CD4-positive, alpha-beta T cell (primary cell): Measurements from ENCODE around the gene TLR8. TPM values are rescaled to one million over a fixed set of nuclear protein-coding genes. Genes with fewer than 3 reads are reported as not detected.
A peak's percentile ranks its signal among the peaks of the same experiment; 100 is the strongest.

ENCODE experiments used
- ATAC-seq: fragments of 200-7000 bp; cut with Tn5 transposase; one replicate; pipeline ENCODE4 v1.10.0; 2022; ENCODE audit warnings: mild to moderate bottlenecking; ENCODE audit not compliant: poor library complexity
- CTCF ChIA-PET: fragments of 350-600 bp; sonication (Branson Sonifier 250); formaldehyde crosslinking; loops from one replicate; lab custom pipeline; 2021; ENCODE audit warnings: antibody characterized with exemption, inconsistent platforms; lab: Charles Lee
- POLR2A ChIA-PET: fragments of 350-600 bp; sonication (Branson Sonifier 250); formaldehyde crosslinking; loops from one replicate; lab custom pipeline; 2021; ENCODE audit warnings: antibody characterized with exemption, inconsistent platforms; lab: Charles Lee
- DNase-seq, 14 experiments: peaks; one replicate each; pipeline ENCODE4 v3.0.0-alpha.2; 2013 to 2020; ENCODE audit warnings: mixed read lengths in 2 of 14
- H3K27ac ChIP-seq, 2 donors: one replicate each; pipeline versions ENCODE4 v1.5.1 to v1.7.0; 2013; ENCODE audit warnings: low read length in 2 of 2, low read depth in 1 of 2, mild to moderate bottlenecking in 1 of 2
- H3K27me3 ChIP-seq, 2 experiments: 1 replicate in 1 of 2; 2 replicates in 1 of 2; pipeline versions ENCODE4 v1.6.1 to v1.7.0; 2013; ENCODE audit warnings: low read length in 2 of 2, control low read depth in 1 of 2, mild to moderate bottlenecking in 1 of 2, moderate library complexity in 1 of 2; ENCODE audit not compliant: insufficient read depth in 2 of 2, control insufficient read depth in 1 of 2
- H3K36me3 ChIP-seq: one replicate; pipeline ENCODE4 v1.6.1; 2013; ENCODE audit warnings: low read length, control low read depth; ENCODE audit not compliant: insufficient read depth
- H3K4me1 ChIP-seq: one replicate; pipeline ENCODE4 v1.6.1; 2013; ENCODE audit warnings: low read length, control low read depth; ENCODE audit not compliant: insufficient read depth
- H3K4me3 ChIP-seq: one replicate; pipeline ENCODE4 v1.5.1; 2013; ENCODE audit warnings: mild to moderate bottlenecking, low read length, moderate library complexity
- H3K9me3 ChIP-seq, 2 experiments: 1 replicate in 1 of 2; 2 replicates in 1 of 2; pipeline versions ENCODE4 v1.6.1 to v1.7.0; 2013; ENCODE audit warnings: low read length in 2 of 2, mild to moderate bottlenecking in 2 of 2, control low read depth in 1 of 2, moderate library complexity in 1 of 2; ENCODE audit not compliant: control insufficient read depth in 1 of 2, insufficient read depth in 1 of 2
- H3K27ac Mint-ChIP-seq: one replicate; pipeline ENCODE4 v1.8.0; 2020; ENCODE audit warnings: mixed read lengths
- H3K27me3 Mint-ChIP-seq: one replicate; pipeline ENCODE4 v1.8.0; 2021; ENCODE audit warnings: mixed read lengths
- H3K36me3 Mint-ChIP-seq: one replicate; pipeline ENCODE4 v1.8.0; 2021; ENCODE audit warnings: low read depth, mixed read lengths
- H3K4me1 Mint-ChIP-seq: one replicate; pipeline ENCODE4 v1.8.0; 2021; ENCODE audit warnings: low read depth, mixed read lengths
- H3K4me3 Mint-ChIP-seq: one replicate; pipeline ENCODE4 v1.8.0; 2020; ENCODE audit warnings: mild to moderate bottlenecking, mixed read lengths
- H3K9me3 Mint-ChIP-seq: one replicate; pipeline ENCODE4 v1.8.0; 2020; ENCODE audit warnings: mixed read lengths
- CTCF ChIP-seq: fragments of 200-600 bp; IDR thresholded peaks from one replicate; pipeline ENCODE4 v1.8.0; 2022; ENCODE audit warnings: antibody characterized with exemption, mild to moderate bottlenecking
- intact Hi-C, 2 experiments: fragments of 100-400 bp; cut with DNase I in 1 of 2; cut with micrococcal nuclease in 1 of 2; formaldehyde crosslinking; loops; one replicate each; pipeline versions ENCODE4 v1.15.1 to v1.9.0; 2023 to 2025; cut with DNase I, micrococcal nuclease
- total RNA-seq, 174 experiments: library from RNA in 2 of 174; stranded (reverse) in 2 of 174; gene quantifications; one replicate each; pipeline ENCODE4 v1.2.3 and lab custom pipeline; 2021 to 2026

TLR8 gene
- total RNA-seq, 2 experiments from 2014 or later = 0.08 TPM

GRCh38 chrX:12919051-12919450 is 12.6 kb downstream of the TLR8 start:
- POLR2A ChIA-PET = no interaction called here
- ATAC-seq (no peak), DNase-seq (peak in 2 of 14 experiments; percentile 7 to 32)
- CTCF ChIA-PET = interaction anchor here (1.4 kb wide), 1 partner anchor 569 kb away, joined by 3 read pairs; no protein-coding TSS in a partner anchor
- no peak overlapping the region for H3K4me3 ChIP-seq
- Mint-ChIP-seq H3K4me3 (no peak overlapping the region), H3K27ac (no peak overlapping the region), H3K36me3 (no peaks in the 10 kb centered on the region), H3K27me3 (peaks cover 5% of the 10 kb centered on the region), H3K4me1 (no peaks in the 10 kb centered on the region), H3K9me3 (no peaks in the 10 kb centered on the region)
- no peaks in the 10 kb centered on the region for H3K36me3 ChIP-seq
- peaks cover 0 to 3% of the 10 kb centered on the region in 2 experiments for H3K27me3 ChIP-seq
- no peaks in the 10 kb centered on the region for H3K9me3 ChIP-seq
- intact Hi-C loops = no loop called here
- no peak overlapping the region for H3K27ac ChIP-seq
- no peaks in the 10 kb centered on the region for H3K4me1 ChIP-seq
- no peak for TF ChIP-seq CTCF

GRCh38 chrX:12919620-12920019 is 13.2 kb downstream of the TLR8 start:
- Mint-ChIP-seq H3K9me3 (no peaks in the 10 kb centered on the region), H3K36me3 (no peaks in the 10 kb centered on the region), H3K27me3 (peaks cover 5% of the 10 kb centered on the region), H3K27ac (no peak overlapping the region), H3K4me1 (no peaks in the 10 kb centered on the region), H3K4me3 (no peak overlapping the region)
- ChIA-PET POLR2A (no interaction called here), CTCF (no interaction called here)
- H3K4me1 ChIP-seq = no peaks in the 10 kb centered on the region
- ATAC-seq = no peak
- peaks cover 0 to 4% of the 10 kb centered on the region in 2 experiments for H3K27me3 ChIP-seq
- no peak overlapping the region for H3K27ac ChIP-seq
- no peaks in the 10 kb centered on the region for H3K36me3 ChIP-seq
- H3K4me3 ChIP-seq = no peak overlapping the region
- TF ChIP-seq CTCF = no peak
- H3K9me3 ChIP-seq = no peaks in the 10 kb centered on the region
- intact Hi-C loops = no loop called here
- no peak for DNase-seq

GRCh38 chrX:12920990-12921389 is 14.6 kb downstream of the TLR8 start:
- Mint-ChIP-seq H3K4me1 (no peaks in the 10 kb centered on the region), H3K9me3 (no peaks in the 10 kb centered on the region), H3K4me3 (no peak overlapping the region), H3K27me3 (peaks cover 5% of the 10 kb centered on the region), H3K36me3 (no peaks in the 10 kb centered on the region), H3K27ac (no peak overlapping the region)
- peaks cover 0 to 7% of the 10 kb centered on the region in 2 experiments for H3K27me3 ChIP-seq
- no peak overlapping the region for H3K4me3 ChIP-seq
- H3K36me3 ChIP-seq = no peaks in the 10 kb centered on the region
- DNase-seq (no peak), ATAC-seq (no peak)
- ChIA-PET POLR2A (no interaction called here), CTCF (no interaction called here)
- intact Hi-C loops = no loop called here
- no peaks in the 10 kb centered on the region for H3K4me1 ChIP-seq
- no peak overlapping the region for H3K27ac ChIP-seq
- H3K9me3 ChIP-seq = no peaks in the 10 kb centered on the region
- TF ChIP-seq CTCF = no peak
